ENCODE results near the gene EVC.

The EVC gene

GRCh38 chr4:5735463-5735862, 24.5 kb downstream of the EVC start:
- DNase-seq: no peak

DNA sequence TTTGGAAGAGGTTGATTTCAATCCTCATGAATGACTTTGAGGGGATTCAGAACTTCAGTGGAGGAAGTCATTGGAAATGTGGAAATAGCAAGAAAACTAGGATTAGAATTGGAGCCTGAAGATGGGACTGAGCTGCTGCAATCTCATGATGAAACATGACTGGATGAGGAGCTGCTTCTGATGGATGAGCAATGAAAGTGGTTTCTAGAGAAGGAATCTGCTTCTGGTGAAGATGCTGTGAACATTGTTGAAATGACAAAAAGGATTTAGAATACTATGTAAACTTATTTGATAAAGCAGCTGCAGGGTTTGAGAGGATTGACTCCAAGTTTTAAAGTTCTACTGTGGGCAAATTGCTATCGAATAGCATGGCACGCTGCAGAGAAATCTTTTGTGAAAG, 27.1 kb downstream of the EVC start:
- no peak for DNase-seq

GRCh38 chr4:5742388-5742787, 31.4 kb downstream of the EVC start:
- no peak for DNase-seq

DNA sequence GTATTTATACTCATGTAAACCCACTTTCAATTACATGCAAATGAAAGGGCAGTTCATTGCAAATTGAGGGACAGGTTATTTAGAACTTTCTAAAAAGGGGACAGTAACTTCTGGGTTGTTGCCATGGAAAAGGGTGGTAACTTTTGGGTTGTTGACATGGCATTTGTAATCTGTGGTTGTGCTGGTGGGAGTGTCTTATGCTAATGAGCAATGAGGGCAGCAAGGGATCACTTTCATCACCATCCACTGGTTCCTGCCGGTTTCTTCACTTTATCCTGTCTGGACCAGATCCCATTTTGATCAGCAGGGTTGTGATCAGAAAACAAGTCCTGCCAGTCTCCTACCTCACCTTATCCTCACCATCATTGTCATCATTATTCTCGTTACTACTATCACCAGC, 32.0 kb downstream of the EVC start:
- no peak for DNase-seq

GRCh38 chr4:5746250-5746649, 35.2 kb downstream of the EVC start:
- no peak for DNase-seq

- DNase-seq: no peak
Measured at GRCh38 chr4:5746829-5747737, 36.1 kb downstream of the EVC start.

GRCh38 chr4:5747738-5748375, 36.9 kb downstream of the EVC start:
- DNase-seq: no peak

GRCh38 chr4:5749568-5749967, 38.6 kb downstream of the EVC start:
- no peak for DNase-seq

GRCh38 chr4:5750052-5750945, 39.3 kb downstream of the EVC start:
- DNase-seq: no peak

DNA sequence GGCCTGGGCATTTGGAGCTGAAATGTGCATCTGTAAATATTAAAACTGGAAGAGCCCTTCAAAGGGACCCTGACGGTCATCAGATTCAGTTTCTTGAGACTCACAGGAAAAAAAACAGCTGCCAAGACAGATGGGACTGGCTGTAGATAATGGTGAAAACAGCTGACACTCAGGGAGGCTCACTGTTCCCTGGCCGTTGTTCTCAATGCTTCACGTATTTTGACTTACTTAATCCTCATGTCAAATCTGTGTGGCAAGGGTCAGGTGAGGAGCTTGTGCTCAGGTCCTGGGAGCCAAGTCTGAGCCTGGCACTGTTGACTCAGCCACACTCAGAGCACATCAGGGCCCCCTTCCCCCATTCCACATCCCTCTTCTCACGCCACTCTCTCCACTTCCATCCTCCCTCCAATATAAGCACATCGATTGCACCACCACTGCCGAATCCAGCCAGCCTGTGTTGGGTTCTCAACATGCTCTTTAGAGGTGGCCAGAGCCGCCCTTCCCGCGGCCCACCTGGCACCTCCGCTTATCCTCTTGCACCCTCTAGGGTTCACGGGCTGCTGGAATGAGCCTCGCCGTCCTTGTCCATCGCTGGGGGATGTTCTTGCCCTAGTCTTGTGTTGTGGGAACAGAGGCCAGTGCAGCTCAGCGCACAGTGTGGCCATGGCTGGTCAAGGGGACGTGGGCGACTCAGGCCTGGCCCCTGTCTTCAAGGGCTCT, 40.1 kb downstream of the EVC start:
- no peak for DNase-seq

DNA sequence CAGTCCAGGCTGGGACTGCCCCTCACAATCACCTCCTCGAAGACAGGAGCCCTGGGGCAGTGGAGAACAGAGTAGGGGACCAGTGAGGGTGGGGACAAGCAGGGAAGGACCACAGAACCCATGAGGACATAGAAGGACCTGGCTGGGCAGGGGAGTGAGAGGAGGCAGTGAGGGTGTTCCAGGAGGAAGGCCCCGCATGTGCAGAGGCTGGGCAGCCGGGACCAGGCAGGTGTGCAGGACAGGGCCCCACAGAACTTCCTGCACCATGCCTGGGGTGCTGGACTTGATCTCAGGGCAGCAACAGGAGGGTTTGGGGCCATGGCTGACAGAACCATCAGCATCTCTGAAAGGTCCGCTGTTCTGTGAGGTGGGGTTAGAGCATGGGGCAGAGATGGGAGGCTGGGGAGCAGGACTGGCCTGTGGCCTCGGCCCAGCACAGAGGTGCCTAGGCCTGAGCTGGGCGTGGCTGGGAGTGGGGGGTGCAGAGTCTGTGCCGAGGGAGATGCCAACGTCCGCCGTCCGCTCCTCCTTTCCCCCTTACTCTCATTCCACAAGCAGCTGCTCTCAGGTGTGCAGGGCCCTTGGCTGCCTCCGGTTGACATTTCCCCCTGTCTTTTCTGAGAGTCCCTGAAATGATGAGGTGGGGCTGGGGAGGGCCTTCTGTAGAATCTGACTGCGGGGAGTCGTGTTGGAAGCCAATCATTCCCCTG, 40.8 kb downstream of the EVC start:
- no peak for DNase-seq

- DNase-seq: no peak
Measured at GRCh38 chr4:5752376-5753184, 41.6 kb downstream of the EVC start.

GRCh38 chr4:5753366-5753765, 42.4 kb downstream of the EVC start:
- DNase-seq: no peak

DNA sequence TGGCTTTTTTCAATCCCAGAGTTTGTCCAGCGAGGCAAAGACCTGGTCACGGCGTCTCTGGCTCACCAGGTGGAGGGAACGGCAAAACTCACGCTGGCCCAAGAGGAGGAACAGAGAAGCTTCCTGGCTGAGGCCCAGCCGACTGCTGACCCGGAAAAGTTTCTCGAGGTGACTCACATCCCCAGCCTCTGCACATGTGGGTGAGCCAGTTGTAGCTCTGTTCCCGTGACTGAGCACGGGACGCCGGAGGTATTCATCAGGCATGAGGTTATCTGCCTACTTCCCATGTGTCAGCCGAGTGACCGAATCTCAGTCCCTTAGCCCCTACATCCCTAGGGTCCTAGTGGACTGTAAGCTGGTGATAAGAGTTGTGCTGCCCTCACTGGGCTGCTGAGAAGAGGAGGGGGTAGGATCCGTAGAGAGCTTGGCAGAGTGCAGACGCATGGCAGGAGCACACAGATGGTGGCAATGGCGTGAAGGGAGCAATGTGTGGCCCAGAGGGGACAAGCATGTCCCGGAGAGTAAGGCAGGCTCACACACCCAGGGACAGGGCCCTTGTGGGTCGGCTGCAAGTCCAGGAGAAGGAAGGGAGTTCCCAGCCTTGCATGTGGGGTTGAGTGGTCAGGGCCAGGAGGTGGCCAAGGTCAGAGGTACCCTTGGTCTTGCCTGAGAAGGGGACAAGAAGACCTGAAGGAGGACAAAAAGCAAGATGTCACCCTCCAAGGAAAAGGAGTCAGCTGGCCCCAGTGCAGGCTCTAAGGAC, 42.9 kb downstream of the EVC start:
- DNase-seq: no peak

- DNase-seq: no peak
Measured at GRCh38 chr4:5754529-5754881, 43.5 kb downstream of the EVC start.

DNA sequence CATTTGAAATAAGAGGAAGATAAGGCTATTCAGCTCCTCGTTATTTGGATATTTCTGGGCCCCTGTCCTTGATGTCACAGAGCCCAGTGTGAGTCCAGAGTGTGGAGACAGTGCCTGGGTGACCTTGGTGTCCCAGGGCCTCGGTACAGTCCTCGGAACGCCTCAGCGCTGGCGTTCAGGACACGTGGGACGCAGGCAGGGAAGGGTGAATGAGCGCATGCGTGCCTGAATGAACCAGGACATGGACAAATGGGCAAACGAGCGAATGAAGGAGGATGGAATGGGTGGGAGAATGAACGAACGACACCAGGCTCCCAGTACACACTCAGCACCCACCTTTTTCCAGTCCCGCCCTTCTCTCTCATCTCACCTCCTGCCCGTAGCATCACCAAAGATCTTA, 44.2 kb downstream of the EVC start:
- DNase-seq: no peak

- no peak for DNase-seq
Measured at GRCh38 chr4:5755679-5756078, 44.7 kb downstream of the EVC start.

DNA sequence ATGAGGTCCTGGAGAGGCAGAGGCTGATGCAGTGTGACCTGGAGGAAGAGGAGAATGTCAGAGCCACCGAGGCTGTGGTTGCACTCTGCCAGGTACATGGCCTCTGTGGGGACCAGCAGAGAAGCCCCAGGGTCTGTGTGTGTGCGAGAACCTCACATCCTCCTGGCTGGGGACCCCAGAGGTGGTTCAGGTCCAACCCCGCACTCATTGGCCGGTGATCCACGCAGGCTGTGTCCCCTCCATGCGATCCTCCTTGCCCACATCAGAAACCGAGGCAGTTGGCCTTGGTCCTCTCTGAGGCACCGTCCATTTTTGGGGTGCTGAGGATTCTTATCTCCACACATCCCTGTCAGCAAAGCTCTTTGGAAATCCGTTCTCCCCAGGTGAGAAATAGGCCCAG, 45.3 kb downstream of the EVC start:
- no peak for DNase-seq

- DNase-seq: no peak
Measured at GRCh38 chr4:5757091-5757490, 46.1 kb downstream of the EVC start.

- no peak for DNase-seq
Measured at GRCh38 chr4:5757536-5757935, 46.5 kb downstream of the EVC start.

DNA sequence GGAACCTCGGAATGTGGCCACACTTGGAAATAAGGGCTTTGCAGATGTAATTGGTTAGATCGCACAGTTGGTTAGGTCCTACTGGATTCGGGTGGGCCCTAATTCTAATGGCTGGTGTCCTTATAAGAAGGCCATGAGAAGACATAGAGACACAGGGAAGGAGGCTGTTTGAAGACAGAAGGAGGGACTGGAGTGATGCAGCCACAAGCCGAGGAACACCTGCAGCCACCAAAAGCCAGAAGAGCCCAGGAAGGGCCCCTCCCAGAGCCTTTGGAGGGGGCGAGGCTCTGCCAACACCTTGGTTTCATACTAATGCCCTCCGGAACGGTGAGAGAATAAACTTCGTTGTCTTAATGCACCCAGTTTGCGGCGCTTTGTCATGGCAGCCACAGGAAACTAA, 47.0 kb downstream of the EVC start:
- DNase-seq: no peak
